ENCODE results near the gene SLC35F6. TPM values are rescaled to one million over a fixed set of nuclear protein-coding genes. Genes with fewer than 3 reads are reported as not detected.

Gene SLC35F6
- total RNA-seq, 1 donor from 2014 or later: 48.4 TPM

DNA sequence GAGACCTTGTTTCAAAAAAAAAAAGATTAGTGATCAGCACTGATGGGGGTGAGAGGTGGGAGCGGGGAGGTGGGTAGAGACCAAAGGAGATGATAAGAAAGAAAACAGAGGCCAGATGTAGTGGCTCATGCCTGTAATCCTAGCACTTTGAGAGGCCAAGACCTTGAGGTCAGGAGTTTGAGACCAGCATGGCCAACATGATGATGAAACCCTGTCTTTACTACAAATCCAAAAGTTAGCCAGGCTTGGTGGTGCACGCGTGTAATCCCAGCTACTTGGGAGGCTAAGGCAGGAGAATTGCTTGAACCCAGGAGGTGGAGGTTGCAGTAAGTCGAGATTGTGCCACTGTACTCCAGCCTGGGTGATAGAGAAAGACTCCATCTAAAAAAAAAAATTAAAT is 9.5 kb upstream of the SLC35F6 start:
- Mint-ChIP-seq H3K27me3 (ENCODE audit: low read depth) (no peaks in the 10 kb centered on the region), H3K4me3 (ENCODE audit: unreplicated experiment) (no peak overlapping the region), H3K9me3 (ENCODE audit: low read depth) (peaks cover 5% of the 10 kb centered on the region), H3K36me3 (ENCODE audit: low read depth) (no peaks in the 10 kb centered on the region), H3K4me1 (ENCODE audit: low read depth) (peaks cover 28% of the 10 kb centered on the region), H3K27ac (ENCODE audit: unreplicated experiment) (no peak overlapping the region)
- TF ChIP-seq, protein P1, sequence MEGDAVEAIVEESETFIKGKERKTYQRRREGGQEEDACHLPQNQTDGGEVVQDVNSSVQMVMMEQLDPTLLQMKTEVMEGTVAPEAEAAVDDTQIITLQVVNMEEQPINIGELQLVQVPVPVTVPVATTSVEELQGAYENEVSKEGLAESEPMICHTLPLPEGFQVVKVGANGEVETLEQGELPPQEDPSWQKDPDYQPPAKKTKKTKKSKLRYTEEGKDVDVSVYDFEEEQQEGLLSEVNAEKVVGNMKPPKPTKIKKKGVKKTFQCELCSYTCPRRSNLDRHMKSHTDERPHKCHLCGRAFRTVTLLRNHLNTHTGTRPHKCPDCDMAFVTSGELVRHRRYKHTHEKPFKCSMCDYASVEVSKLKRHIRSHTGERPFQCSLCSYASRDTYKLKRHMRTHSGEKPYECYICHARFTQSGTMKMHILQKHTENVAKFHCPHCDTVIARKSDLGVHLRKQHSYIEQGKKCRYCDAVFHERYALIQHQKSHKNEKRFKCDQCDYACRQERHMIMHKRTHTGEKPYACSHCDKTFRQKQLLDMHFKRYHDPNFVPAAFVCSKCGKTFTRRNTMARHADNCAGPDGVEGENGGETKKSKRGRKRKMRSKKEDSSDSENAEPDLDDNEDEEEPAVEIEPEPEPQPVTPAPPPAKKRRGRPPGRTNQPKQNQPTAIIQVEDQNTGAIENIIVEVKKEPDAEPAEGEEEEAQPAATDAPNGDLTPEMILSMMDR (IDR thresholded peaks at IDR 0.05): no peak
- DNase-seq (ENCODE audit: low spot score): no peak

DNA sequence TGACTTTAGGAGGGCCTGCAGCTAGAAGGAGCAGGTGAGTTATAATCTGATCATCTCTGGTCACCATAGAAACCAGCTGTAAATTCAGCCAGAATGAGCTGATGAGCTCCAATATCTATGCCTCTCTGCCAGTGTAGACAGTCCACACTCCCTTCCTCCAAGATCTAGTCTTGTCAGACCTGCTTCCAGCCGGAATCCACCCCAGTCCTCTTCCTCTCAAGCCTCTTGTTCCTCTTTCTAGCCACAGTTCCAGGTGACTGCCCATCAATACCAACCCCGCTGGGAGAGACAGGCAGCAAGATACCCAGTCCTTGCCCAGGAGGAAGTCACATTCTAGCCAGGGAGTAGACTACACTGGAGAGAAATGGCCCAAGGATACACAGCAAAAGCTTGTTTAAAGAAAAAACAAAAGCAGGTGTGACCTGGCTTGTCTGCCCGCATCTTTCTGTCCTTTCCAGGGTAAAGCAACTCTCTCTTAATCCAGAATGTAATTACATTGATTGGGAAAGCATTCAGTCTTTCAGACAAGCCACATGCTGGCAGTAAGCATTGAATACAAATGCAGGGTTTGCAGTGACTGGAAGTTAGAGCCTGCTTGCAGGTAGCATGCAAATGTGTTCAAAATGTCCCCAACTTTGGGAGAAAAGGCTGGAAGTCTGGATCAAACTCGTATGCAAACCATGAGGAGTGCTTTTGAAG is 9.0 kb upstream of the SLC35F6 start:
- H3K9me3 Mint-ChIP-seq (ENCODE audit: low read depth): peaks cover 5% of the 10 kb centered on the region
- DNase-seq (ENCODE audit: low spot score): no peak
- H3K27ac Mint-ChIP-seq (ENCODE audit: unreplicated experiment): no peak overlapping the region
- no peaks in the 10 kb centered on the region for H3K27me3 Mint-ChIP-seq (ENCODE audit: low read depth)
- H3K4me1 Mint-ChIP-seq (ENCODE audit: low read depth): peaks cover 28% of the 10 kb centered on the region
- H3K36me3 Mint-ChIP-seq (ENCODE audit: low read depth): no peaks in the 10 kb centered on the region
- no peak overlapping the region for H3K4me3 Mint-ChIP-seq (ENCODE audit: unreplicated experiment)
- TF ChIP-seq, protein P1 (IDR thresholded peaks at IDR 0.05): no peak

DNA sequence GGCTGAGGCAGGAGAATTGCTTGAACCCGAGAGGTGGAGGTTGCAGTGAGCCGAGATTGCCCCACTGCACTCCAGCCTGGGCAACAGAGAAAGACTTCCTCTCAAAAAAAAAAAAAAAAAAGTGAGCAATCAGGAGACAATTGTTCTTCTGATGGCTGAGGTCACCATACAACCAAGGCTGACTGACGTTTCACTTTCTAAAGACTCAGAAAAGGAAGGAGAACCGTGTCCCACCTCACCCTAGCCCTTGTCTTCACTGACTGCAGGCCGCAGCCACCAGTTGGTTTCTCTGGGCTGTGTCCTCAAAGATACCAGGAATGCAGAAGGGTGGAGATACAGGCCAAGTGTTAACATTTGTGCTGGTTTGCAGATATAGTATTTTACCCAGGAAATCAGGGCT is 7.7 kb upstream of the SLC35F6 start:
- Mint-ChIP-seq H3K4me3 (ENCODE audit: unreplicated experiment) (no peak overlapping the region), H3K4me1 (ENCODE audit: low read depth) (peaks cover 28% of the 10 kb centered on the region), H3K9me3 (ENCODE audit: low read depth) (peaks cover 3% of the 10 kb centered on the region), H3K36me3 (ENCODE audit: low read depth) (no peaks in the 10 kb centered on the region), H3K27me3 (ENCODE audit: low read depth) (no peaks in the 10 kb centered on the region), H3K27ac (ENCODE audit: unreplicated experiment) (peak overlapping the region; percentile 17)
- no peak for DNase-seq (ENCODE audit: low spot score)
- TF ChIP-seq, protein P1 (IDR thresholded peaks at IDR 0.05): no peak

- Mint-ChIP-seq H3K9me3 (ENCODE audit: low read depth) (no peaks in the 10 kb centered on the region), H3K4me3 (ENCODE audit: unreplicated experiment) (peak overlapping the region; percentile 26)
- TF ChIP-seq, protein P1 (IDR thresholded peaks at IDR 0.05): no peak
Observed at GRCh38 chr2:26757873-26758789, 6.0 kb upstream of the SLC35F6 start.

DNA sequence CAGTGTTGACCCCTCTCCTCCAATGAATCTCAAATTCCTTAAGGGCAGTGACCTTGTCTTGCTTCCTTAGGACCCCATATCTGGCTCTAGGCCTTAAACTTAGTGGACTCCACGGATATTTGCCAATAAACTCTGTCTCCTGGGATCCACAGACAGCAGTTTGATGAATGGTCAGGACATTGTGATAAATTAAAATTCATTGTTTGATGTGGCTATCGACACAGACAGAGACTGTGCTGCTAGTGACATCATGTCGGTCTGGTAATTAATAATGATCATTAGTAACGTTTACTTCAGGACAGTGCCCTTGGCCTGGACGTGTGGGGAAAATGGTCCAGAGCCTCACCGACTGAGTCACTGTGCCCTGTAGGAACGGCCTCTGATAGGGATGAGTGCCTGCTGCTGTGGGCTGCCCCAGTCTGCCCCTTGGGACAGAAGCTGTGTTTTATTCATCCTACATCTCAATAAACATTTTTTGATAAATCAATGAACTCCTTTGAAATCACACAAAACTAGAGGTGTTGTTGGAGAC is 5.2 kb upstream of the SLC35F6 start:
- H3K27me3 Mint-ChIP-seq (ENCODE audit: low read depth): no peaks in the 10 kb centered on the region
- H3K36me3 Mint-ChIP-seq (ENCODE audit: low read depth): no peaks in the 10 kb centered on the region
- H3K4me1 Mint-ChIP-seq (ENCODE audit: low read depth): peaks cover 33% of the 10 kb centered on the region
- no peak overlapping the region for H3K4me3 Mint-ChIP-seq (ENCODE audit: unreplicated experiment)
- peak overlapping the region; percentile 94 for H3K27ac Mint-ChIP-seq (ENCODE audit: unreplicated experiment)
- no peaks in the 10 kb centered on the region for H3K9me3 Mint-ChIP-seq (ENCODE audit: low read depth)
- TF ChIP-seq, protein P1 (IDR thresholded peaks at IDR 0.05): no peak
- no peak for DNase-seq (ENCODE audit: low spot score)

More at GRCh38 chr2:26757873-26758789, 6.0 kb upstream of the SLC35F6 start:
- no peak for DNase-seq (ENCODE audit: low spot score)
- Mint-ChIP-seq H3K27me3 (ENCODE audit: low read depth) (no peaks in the 10 kb centered on the region), H3K4me1 (ENCODE audit: low read depth) (peaks cover 27% of the 10 kb centered on the region), H3K36me3 (ENCODE audit: low read depth) (no peaks in the 10 kb centered on the region), H3K27ac (ENCODE audit: unreplicated experiment) (peak overlapping the region; percentile 94)
